Loucy (cell line): ENCODE data around the gene DYNC1I2.

ENCODE experiments used
- H2AFZ ChIP-seq: fragments of 200-600 bp; sonication (generic); 2 replicates; pipeline ENCODE4 v1.6.0; 2016; ENCODE audit warnings: antibody characterized with exemption, mild to moderate bottlenecking, low read length, moderate library complexity
- H3F3A ChIP-seq: fragments of 200-600 bp; 2 replicates; pipeline ENCODE4 v1.6.0; 2016; ENCODE audit warnings: antibody characterized with exemption, low read depth, mild to moderate bottlenecking
- H3K27me3 ChIP-seq: fragments of 200-600 bp; sonication (generic); 2 replicates; pipeline ENCODE4 v1.6.1; 2014; ENCODE audit warnings: low read length, mild to moderate bottlenecking; ENCODE audit not compliant: insufficient read depth, poor library complexity, severe bottlenecking
- H3K36me3 ChIP-seq: fragments of 200-600 bp; sonication (generic); 2 replicates; pipeline ENCODE4 v1.6.1; 2016; ENCODE audit warnings: low read length; ENCODE audit not compliant: insufficient read depth
- H3K4me1 ChIP-seq: fragments of 200-600 bp; sonication (generic); 2 replicates; pipeline ENCODE4 v1.5.1; 2014; ENCODE audit warnings: low read length, mild to moderate bottlenecking; ENCODE audit not compliant: insufficient read depth, poor library complexity, severe bottlenecking
- H3K4me2 ChIP-seq: fragments of 200-600 bp; sonication (generic); 2 replicates; pipeline ENCODE4 v1.6.0; 2014; ENCODE audit warnings: antibody characterized with exemption, low read length, low read depth, mild to moderate bottlenecking; ENCODE audit not compliant: poor library complexity, severe bottlenecking
- H3K4me3 ChIP-seq: fragments of 200-600 bp; sonication (generic); 2 replicates; pipeline ENCODE4 v1.5.1; 2014; ENCODE audit warnings: low read length, mild to moderate bottlenecking, mixed read lengths; ENCODE audit not compliant: poor library complexity, severe bottlenecking
- H3K79me2 ChIP-seq: fragments of 200-600 bp; sonication (generic); 2 replicates; pipeline ENCODE4 v1.6.1; 2014; ENCODE audit warnings: low read length; ENCODE audit not compliant: insufficient read depth
- H3K9ac ChIP-seq: fragments of 200-600 bp; sonication (generic); 2 replicates; pipeline ENCODE4 v1.6.0; 2014; ENCODE audit warnings: mild to moderate bottlenecking, low read depth, low read length, moderate library complexity; ENCODE audit not compliant: poor library complexity, severe bottlenecking
- H3K9me2 ChIP-seq: fragments of 200-600 bp; sonication (generic); replicated peaks from 2 replicates; pipeline ENCODE4 v1.6.1; 2016; ENCODE audit warnings: low read depth, low read length, mixed read lengths
- H3K9me3 ChIP-seq: fragments of 200-600 bp; sonication (generic); 2 replicates; pipeline ENCODE4 v1.6.1; 2014; ENCODE audit warnings: mild to moderate bottlenecking, antibody characterized with exemption, low read length, low read depth; ENCODE audit not compliant: insufficient read depth
- H4K20me1 ChIP-seq: fragments of 200-600 bp; sonication (generic); 2 replicates; pipeline ENCODE4 v1.6.0; 2014; ENCODE audit warnings: antibody characterized with exemption, low read length, mild to moderate bottlenecking; ENCODE audit not compliant: insufficient read depth, poor library complexity, severe bottlenecking
- CTCF ChIP-seq: fragments of 200-600 bp; sonication (generic); conservative IDR thresholded peaks from 2 replicates; pipeline ENCODE4 v1.5.1; 2014; ENCODE audit warnings: mild to moderate bottlenecking, antibody characterized with exemption, low read length
- EZH2phosphoT487 ChIP-seq: fragments of 200-600 bp; IDR thresholded peaks from 2 replicates; pipeline ENCODE4 v1.6.1; 2018; ENCODE audit warnings: antibody characterized with exemption, mild to moderate bottlenecking, moderate library complexity, borderline replicate concordance

Gene DYNC1I2

GRCh38 chr2:171673905-171674304 is 13.4 kb upstream of the DYNC1I2 start:
- no peaks in the 10 kb centered on the region for H3K9me2 ChIP-seq
- H4K20me1 ChIP-seq, result no peaks in the 10 kb centered on the region
- H3K4me2 ChIP-seq, result no peak overlapping the region
- no peaks in the 10 kb centered on the region for H3K36me3 ChIP-seq
- no peak overlapping the region for H2AFZ ChIP-seq
- H3K4me3 ChIP-seq, result no peak overlapping the region
- no peaks in the 10 kb centered on the region for H3F3A ChIP-seq
- H3K4me1 ChIP-seq, result no peaks in the 10 kb centered on the region
- H3K9ac ChIP-seq, result no peak overlapping the region
- H3K27me3 ChIP-seq, result no peaks in the 10 kb centered on the region
- no peaks in the 10 kb centered on the region for H3K9me3 ChIP-seq
- H3K79me2 ChIP-seq, result no peaks in the 10 kb centered on the region
- TF ChIP-seq EZH2phosphoT487 (no peak), CTCF (no peak)

GRCh38 chr2:171675810-171676345 is 11.4 kb upstream of the DYNC1I2 start:
- no peak overlapping the region for H3K4me2 ChIP-seq
- no peaks in the 10 kb centered on the region for H3K27me3 ChIP-seq
- no peak overlapping the region for H3K9ac ChIP-seq
- H3K9me2 ChIP-seq, result no peaks in the 10 kb centered on the region
- no peak overlapping the region for H2AFZ ChIP-seq
- no peaks in the 10 kb centered on the region for H3K9me3 ChIP-seq
- H3K4me1 ChIP-seq, result no peaks in the 10 kb centered on the region
- H3K79me2 ChIP-seq, result no peaks in the 10 kb centered on the region
- H3K36me3 ChIP-seq, result no peaks in the 10 kb centered on the region
- no peak for TF ChIP-seq EZH2phosphoT487
- TF ChIP-seq CTCF, result no peak
- H4K20me1 ChIP-seq, result no peaks in the 10 kb centered on the region
- H3F3A ChIP-seq, result no peaks in the 10 kb centered on the region
- H3K4me3 ChIP-seq, result no peak overlapping the region

- H3K36me3 ChIP-seq, result no peaks in the 10 kb centered on the region
Measured at GRCh38 chr2:171678619-171679018, 8.7 kb upstream of the DYNC1I2 start.

More at GRCh38 chr2:171678619-171679018, 8.7 kb upstream of the DYNC1I2 start:
- Histone ChIP-seq H3K79me2 (no peaks in the 10 kb centered on the region), H2AFZ (no peak overlapping the region), H3K4me1 (no peaks in the 10 kb centered on the region), H3K4me2 (no peak overlapping the region), H3K4me3 (no peak overlapping the region), H3K9ac (no peak overlapping the region), H3K9me3 (no peaks in the 10 kb centered on the region), H3K27me3 (no peaks in the 10 kb centered on the region), H3K9me2 (no peaks in the 10 kb centered on the region), H3F3A (no peaks in the 10 kb centered on the region), H4K20me1 (no peaks in the 10 kb centered on the region)
- no peak for TF ChIP-seq CTCF
- no peak for TF ChIP-seq EZH2phosphoT487
